Hepatocyte (in vitro differentiated cells): ENCODE results near the gene STARD13.

Experiments
- EZH2phosphoT487 ChIP-seq: fragments of 200-600 bp; sonication (generic); IDR thresholded peaks from one replicate; pipeline ENCODE4 v1.6.1; 2018; ENCODE audit warnings: antibody characterized with exemption, mild to moderate bottlenecking, low read depth, moderate library complexity; ENCODE audit not compliant: unreplicated experiment, severe bottlenecking
- TF ChIP-seq, protein P1 (sequence below): fragments of 200-600 bp; sonication (generic); IDR thresholded peaks from 2 replicates; pipeline ENCODE4 v1.5.1; 2016; ENCODE audit warnings: antibody characterized with exemption, mild to moderate bottlenecking; ENCODE audit not compliant: poor library complexity

DNA sequence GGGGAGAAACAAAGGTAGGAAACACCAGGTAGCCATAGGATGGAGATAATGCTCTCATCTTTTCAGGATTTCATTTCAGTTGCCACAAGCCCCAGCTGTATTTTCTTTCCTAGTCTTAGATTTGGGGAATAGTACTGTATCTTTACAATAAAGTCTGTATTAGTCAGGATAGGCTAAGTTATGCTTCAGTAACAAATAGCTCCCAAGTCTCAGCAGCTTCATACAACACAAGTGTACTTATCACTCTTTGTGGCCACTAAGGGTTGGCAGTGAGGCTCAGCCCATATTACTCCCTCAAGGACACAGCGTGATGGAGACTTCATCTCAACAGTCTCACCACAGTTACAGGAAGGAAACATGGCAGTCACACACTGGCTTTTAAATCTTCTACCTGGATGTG is 61.4 kb downstream of the STARD13 start:
- TF ChIP-seq, protein P1, sequence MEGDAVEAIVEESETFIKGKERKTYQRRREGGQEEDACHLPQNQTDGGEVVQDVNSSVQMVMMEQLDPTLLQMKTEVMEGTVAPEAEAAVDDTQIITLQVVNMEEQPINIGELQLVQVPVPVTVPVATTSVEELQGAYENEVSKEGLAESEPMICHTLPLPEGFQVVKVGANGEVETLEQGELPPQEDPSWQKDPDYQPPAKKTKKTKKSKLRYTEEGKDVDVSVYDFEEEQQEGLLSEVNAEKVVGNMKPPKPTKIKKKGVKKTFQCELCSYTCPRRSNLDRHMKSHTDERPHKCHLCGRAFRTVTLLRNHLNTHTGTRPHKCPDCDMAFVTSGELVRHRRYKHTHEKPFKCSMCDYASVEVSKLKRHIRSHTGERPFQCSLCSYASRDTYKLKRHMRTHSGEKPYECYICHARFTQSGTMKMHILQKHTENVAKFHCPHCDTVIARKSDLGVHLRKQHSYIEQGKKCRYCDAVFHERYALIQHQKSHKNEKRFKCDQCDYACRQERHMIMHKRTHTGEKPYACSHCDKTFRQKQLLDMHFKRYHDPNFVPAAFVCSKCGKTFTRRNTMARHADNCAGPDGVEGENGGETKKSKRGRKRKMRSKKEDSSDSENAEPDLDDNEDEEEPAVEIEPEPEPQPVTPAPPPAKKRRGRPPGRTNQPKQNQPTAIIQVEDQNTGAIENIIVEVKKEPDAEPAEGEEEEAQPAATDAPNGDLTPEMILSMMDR = no peak
- TF ChIP-seq EZH2phosphoT487 = no peak
